Measurements from ENCODE around the gene C1orf167.
"Not testable (repeated sequence)": the region's sequence is repeated elsewhere in the genome, so short reads cannot be mapped to it uniquely, and the experiment has no call there.

Gene C1orf167

GRCh38 chr1:11802973-11803885 lies 41.2 kb downstream of the C1orf167 start:
- DNase-seq, result peak; percentile 81

- not testable (repeated sequence) for DNase-seq
Observed at GRCh38 chr1:11803924-11804665, 42.1 kb downstream of the C1orf167 start.

GRCh38 chr1:11804666-11805421 lies 42.9 kb downstream of the C1orf167 start:
- no peak for DNase-seq

DNA sequence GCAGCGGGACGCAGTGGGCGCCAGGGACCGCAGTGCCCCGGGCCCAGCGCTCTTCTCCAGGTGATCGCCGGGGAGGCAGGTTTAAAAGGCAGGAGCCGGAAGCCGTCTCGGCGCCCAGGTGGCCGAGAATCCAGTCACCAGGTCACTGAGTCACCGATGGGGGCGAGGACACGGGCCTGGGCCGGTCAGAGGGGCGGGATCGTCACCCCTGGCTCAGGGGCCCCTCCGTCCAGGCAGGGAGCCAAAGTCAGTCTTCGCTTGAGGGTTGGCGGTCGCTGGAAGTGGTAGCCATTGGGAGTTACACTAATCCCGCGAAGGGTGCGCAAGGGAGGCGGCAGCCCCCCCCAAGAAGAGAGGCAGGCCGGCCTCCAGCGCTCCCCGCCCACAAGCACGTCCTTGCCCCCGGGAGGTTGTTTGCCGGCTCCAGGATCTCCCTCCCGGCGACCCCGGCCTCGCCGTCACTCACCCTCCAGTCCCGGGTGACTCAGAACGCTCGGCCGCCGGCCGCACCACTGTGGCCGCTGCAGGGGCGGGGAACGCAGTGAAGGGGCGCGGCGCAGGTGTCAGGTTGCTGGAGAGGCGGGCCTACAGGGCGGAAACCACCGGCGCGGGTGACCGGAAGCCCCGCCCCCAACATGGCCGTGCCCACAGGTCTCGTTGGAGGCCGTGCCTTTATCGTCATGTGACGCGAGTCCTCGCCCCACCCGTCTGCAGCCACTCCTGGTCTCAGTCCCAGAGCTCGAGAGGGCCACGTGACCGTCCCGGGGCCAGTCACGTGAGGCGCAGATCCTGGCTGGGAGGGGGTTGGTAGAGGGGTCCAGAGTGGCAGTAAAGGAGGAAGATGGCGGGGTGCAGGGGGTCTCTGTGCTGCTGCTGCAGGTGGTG lies 43.7 kb downstream of the C1orf167 start, which contains the start of the genes CLCN6 and MTHFR:
Gene CLCN6, plus strand, starts transcription at position 770 of the 885 bp plus-strand sequence. Its CDS starts 72 bp downstream, at position 842.
Gene MTHFR, minus strand, starts transcription at position 543 of the 885 bp plus-strand sequence. CDS start 2,848 bp downstream, outside the sequence.
- peak; percentile 98 for DNase-seq

- no peak for DNase-seq
Observed at GRCh38 chr1:11806307-11806936, 44.4 kb downstream of the C1orf167 start.

DNA sequence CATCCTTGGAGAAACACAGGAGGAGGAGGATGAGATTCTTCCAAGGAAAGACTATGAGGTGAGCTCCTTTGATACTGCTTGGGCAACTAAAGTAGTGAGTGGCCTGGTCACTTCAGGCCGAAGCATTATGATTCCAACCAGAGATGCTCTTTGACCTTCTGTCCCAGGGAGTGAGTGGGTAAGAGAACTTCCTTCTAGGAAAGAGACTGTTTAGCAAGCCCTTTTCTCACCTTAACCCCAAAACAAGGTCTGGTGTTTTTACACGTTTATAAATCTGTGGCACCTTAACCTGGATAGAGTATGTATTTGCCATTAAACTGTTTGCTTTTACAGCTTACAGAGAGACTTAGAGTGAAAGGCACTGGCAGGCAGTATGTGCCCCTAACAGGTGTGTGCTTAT lies 45.1 kb downstream of the C1orf167 start:
- DNase-seq, result no peak

- no peak for DNase-seq
Observed at GRCh38 chr1:11813021-11813420, 51.0 kb downstream of the C1orf167 start.

GRCh38 chr1:11817192-11817591 lies 55.2 kb downstream of the C1orf167 start:
- no peak for DNase-seq

DNA sequence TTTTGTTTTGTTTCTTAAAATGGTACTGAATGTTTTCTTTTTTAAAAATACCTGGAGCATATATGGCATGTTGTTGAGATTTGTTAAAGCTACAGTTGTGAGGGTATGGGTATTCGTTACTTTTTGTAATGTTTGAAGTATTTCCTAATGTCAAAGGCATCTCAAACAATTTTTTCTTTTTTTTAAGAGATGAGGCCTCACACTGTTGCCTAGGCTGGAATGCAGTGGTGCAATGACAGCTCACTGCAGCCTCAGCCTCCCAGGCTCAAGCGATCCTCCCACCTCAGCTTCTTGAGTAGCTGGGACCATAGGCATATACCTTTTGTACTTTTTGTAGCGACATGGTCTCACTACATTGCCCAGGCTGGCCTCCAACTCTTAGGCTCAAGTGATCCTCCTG lies 60.1 kb downstream of the C1orf167 start:
- DNase-seq, result no peak

DNA sequence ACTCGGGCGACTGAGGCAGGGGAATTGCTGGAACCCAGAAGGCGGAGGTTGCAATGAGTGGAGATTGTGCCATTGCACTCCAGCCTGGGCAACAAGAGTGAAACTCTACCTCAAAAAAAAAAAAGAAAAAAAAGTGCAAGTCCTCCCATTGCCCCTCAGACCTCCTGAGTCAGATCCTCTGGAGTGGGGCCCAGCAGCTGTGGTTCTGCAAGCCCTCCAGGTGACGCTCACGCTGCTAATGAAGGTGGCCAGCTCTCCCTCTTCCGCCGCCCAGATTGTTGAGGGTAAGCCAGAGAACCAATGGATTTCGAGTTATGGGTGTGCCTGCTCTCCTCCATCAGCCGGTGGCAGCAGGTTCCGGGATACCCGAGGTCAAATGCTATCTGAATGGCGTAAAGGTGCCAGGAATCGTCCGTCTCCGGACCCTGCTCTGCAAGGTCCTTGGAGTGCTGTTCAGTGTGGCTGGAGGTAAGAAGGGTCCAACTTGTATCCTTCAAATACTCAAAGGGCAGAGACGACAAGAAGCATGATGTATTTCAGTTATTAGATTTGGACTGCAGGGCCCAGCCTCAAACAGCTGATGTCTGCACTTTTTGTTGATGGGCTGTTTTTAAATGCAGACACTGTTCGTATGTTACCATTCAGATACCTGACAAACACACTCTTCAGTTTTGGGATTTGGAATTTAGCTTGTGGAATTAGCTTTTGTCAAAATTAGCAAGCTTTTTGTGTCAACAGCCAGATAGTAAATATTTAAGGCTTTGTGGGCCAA lies 61.6 kb downstream of the C1orf167 start:
- DNase-seq, result no peak

DNA sequence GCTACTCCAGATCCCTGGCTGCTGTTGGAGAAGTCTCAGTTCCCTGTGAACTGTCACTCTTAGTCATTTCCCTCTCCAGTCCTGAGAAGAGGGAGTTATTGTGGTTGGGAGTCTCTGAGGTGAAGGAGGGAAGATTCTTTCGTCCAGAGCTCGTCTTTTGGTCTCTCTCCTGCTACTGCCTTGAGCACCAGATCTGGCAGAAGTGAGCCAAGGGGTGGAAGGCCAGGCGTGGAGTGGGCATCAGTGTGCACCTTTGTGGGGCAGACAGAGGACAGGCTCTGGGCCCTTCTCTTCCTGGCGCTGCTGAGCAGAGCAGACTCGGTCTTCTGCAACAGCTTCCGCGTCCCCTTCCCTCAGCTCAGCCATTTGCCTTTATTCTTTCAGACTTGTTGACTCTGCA lies 63.1 kb downstream of the C1orf167 start:
- DNase-seq, result no peak

- DNase-seq, result no peak
Observed at GRCh38 chr1:11826946-11827345, 65.0 kb downstream of the C1orf167 start.

DNA sequence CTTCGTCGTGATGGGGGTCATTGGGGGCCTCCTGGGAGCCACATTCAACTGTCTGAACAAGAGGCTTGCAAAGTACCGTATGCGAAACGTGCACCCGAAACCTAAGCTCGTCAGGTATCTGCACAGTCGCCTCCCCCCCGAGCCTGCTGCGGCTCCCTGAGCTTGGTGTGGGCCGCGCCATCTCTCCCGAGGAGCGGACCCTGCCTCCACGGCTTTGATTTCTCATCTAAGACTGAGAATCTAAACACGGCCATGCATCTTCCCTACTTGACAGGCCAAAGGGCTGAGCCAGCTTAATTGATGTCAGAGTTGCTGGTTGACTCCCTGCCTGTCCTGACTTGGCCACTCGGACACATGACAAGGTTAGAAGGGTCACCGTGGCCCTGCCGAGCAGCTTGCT lies 66.5 kb downstream of the C1orf167 start:
- DNase-seq, result no peak

DNA sequence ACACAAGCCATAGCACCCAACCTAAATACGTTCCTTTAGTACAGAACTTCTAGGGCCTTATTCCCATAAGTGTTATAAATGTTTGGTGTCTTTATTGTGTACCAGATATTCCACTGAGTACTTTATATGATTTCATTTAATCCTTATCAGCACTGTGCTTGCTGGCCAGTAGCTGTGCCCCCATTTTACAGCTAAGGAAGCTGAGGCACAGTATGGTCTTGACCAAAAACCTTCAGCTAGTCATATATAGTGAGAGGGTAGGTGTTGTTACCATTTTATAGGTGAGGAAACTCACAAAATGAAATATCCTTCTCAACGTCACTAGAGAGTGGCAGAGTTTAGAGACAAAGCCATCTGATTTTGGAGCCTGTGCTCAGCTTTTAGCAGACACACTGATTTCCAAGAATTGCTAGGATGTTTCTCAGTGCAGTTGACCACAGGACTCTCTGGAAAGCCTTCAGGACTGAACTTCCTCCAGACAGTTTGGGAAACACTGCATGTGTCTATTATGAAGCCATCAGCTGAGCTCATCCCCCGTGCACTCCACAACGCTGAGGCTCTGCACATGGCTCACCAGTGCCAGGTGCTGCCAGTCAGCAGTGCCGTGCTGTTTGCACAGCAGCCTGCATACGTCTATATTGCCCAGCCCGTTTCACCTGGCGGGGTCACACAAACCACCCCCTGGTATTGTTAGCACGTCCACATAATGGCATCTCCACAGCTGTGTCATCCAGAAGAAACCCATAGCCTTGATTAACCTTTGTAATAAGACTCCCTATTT lies 70.1 kb downstream of the C1orf167 start:
- no peak for DNase-seq

DNA sequence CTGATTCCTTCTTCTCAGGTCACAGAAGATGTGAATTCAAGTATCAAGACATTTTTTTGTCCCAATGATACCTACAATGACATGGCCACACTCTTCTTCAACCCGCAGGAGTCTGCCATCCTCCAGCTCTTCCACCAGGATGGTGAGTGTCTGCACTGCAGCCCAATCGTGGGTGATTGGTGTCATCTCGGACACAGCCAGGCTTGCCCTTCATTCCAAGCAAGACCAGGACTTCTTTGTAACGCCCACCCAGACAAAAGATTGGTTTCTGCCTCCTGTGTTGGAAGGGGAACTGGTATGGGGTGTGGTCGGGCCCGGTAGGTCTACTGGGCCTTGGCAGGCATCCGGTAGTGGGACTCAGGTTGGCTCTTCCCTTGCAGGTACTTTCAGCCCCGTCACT lies 71.5 kb downstream of the C1orf167 start:
- no peak for DNase-seq

DNA sequence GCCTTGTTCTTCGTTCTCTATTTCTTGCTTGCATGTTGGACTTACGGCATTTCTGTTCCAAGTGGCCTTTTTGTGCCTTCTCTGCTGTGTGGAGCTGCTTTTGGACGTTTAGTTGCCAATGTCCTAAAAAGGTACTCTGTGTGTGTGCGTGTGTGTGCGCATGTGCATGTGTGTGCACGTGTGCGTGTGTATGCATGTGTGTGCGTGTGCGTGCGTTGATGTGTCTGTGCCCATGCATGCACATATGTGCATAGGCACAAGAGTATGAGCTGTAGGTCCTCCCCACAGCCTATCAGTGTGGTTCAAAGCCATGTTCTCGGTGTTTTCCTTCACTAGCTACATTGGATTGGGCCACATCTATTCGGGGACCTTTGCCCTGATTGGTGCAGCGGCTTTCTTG lies 71.9 kb downstream of the C1orf167 start:
- no peak for DNase-seq

GRCh38 chr1:11835441-11836225 lies 73.6 kb downstream of the C1orf167 start:
- no peak for DNase-seq

- DNase-seq, result no peak
Observed at GRCh38 chr1:11836955-11837766, 75.2 kb downstream of the C1orf167 start.
